HG03095 (cell line): ENCODE measurements around the gene CROCC.
"Not testable (repeated sequence)": the region's sequence is repeated elsewhere in the genome, so short reads cannot be mapped to it uniquely, and the experiment has no call there.

Experiments
- ATAC-seq: cut with Tn5 transposase; IDR thresholded peaks from one replicate; pipeline ENCODE4 v1.9.1; 2021; ENCODE audit warnings: moderate library complexity; ENCODE audit not compliant: unreplicated experiment

Gene CROCC, protein sequence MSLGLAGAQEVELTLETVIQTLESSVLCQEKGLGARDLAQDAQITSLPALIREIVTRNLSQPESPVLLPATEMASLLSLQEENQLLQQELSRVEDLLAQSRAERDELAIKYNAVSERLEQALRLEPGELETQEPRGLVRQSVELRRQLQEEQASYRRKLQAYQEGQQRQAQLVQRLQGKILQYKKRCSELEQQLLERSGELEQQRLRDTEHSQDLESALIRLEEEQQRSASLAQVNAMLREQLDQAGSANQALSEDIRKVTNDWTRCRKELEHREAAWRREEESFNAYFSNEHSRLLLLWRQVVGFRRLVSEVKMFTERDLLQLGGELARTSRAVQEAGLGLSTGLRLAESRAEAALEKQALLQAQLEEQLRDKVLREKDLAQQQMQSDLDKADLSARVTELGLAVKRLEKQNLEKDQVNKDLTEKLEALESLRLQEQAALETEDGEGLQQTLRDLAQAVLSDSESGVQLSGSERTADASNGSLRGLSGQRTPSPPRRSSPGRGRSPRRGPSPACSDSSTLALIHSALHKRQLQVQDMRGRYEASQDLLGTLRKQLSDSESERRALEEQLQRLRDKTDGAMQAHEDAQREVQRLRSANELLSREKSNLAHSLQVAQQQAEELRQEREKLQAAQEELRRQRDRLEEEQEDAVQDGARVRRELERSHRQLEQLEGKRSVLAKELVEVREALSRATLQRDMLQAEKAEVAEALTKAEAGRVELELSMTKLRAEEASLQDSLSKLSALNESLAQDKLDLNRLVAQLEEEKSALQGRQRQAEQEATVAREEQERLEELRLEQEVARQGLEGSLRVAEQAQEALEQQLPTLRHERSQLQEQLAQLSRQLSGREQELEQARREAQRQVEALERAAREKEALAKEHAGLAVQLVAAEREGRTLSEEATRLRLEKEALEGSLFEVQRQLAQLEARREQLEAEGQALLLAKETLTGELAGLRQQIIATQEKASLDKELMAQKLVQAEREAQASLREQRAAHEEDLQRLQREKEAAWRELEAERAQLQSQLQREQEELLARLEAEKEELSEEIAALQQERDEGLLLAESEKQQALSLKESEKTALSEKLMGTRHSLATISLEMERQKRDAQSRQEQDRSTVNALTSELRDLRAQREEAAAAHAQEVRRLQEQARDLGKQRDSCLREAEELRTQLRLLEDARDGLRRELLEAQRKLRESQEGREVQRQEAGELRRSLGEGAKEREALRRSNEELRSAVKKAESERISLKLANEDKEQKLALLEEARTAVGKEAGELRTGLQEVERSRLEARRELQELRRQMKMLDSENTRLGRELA (N-terminal part only)

GRCh38 chr1:16921391-16922185 is at the start of gene CROCC:
CROCC (plus strand) TSS chr1:16921931; CDS start chr1:16922019, 88 bp downstream.
- no peak for ATAC-seq

- not testable (repeated sequence) for ATAC-seq
These were observed 49.3 kb upstream of the CROCC start for GRCh38 chr1:16872152-16873075.

DNA sequence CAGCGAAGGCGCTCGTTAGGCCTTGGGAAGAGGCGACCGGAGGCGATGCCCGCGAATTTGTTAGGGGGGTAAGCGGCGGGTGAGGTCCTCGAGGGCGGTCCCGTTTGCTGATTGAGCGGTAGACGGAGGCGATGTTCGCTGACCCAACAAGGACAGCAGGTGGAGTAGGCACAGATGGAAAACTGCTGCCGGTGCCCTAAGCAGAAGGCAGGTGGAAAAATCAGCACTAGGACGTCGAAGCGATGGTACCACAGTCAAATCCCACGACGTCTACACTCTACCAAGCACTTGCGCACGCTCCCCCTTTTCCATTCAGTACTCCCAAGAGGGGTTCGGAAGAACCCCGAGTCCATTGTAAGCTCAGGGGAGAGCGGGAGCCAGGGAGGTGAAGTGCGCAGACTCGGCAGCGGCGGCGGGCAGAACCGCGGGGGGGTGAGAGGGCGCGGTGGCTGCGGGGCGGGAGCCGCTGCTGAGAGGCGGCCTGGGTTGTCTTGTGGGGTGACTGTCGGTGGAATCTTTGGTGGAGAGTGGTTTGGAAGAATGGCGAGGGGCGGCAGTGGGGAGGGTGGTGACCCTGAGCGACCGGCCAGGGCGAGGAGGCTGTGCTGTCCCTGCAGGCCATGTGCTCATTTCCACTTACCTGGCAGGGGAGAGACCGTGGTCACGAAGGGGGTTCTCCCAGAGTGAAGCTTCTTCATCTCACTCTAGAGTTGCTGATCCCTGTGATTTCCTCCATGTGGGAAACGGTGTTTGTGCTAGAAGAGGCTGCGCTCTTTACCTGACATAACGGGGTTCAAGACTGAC is 48.5 kb upstream of the CROCC start:
- not testable (repeated sequence) for ATAC-seq

DNA sequence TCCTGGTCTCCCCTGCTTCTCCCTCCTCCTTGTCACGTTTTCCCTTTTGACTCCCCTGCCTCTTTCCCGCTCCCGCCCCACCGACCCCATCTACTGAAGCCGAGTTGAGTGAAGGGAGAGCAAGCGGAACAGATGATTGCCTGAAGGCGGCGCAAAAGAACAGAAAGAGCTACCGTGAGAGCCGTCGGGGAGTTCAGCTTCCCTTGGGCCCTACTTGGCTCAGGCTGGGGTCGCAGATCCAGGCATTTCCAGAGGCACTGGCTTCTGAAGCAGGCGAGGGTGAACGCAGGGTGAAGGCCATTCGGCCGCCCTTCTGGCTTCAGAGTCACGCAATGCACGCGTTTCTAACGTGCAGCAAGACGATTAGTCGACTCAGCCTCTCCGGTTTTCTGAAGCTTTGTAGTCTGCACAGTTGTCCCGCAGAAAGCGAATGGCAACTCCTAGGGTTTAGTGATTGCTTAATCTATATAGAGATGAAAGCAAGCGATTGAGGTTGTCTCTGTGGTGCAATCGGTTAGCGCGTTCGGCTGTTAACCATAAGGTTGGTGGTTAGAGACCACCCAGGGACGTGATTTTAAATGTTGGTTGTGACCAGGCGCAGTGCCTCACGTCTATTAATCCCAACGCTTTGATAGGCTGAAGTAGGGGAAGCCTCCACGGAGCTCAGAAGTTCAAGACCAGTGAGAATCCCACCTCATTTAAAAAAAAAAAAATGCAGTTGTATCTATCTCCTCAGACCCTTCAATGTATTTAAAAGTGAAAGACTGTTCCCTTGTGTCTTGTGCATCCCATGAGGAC is 46.6 kb upstream of the CROCC start:
- not testable (repeated sequence) for ATAC-seq

DNA sequence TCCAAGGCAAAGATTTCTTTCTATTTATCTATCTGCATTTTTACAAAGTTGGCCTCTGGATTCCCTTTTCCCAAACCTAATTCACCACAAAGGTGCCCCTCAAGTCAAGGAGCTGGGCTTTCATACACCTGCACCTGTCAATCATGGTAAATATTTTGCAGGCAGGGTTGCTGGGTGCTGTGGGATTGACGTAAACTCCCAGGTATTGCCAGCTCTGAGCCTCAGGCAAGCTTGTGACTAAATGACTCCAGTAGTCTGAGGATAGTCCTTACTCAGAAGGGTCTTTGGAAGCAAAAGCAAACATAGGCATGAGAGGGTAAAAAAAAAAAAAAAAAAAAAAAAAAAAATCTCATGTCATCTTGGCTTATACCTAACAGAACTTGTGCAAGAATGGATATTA is 40.0 kb upstream of the CROCC start:
- ATAC-seq, result not testable (repeated sequence)

DNA sequence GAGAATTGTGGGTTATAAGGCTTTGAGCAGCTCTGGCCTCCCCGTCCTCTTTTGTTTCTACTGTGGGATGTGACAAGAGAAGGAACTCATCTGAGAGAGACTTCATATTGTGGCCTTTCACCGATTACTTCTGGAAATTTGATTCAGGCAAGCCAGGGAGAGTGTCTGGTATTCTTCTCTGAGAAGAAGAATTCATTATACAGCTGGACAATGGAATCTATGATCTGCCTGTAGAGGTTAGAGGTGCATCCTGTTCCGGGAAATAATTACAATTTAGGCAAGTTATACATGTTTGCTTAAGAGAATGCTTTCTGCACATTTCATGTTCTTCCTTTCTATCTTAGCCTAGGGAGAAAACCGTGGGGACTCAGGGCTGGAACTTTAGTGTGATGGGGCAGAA is 38.7 kb upstream of the CROCC start:
- ATAC-seq, result no peak

GRCh38 chr1:16884487-16884886 is 37.2 kb upstream of the CROCC start:
- not testable (repeated sequence) for ATAC-seq

- ATAC-seq, result no peak
These were observed 34.7 kb upstream of the CROCC start for GRCh38 chr1:16886860-16887605.

DNA sequence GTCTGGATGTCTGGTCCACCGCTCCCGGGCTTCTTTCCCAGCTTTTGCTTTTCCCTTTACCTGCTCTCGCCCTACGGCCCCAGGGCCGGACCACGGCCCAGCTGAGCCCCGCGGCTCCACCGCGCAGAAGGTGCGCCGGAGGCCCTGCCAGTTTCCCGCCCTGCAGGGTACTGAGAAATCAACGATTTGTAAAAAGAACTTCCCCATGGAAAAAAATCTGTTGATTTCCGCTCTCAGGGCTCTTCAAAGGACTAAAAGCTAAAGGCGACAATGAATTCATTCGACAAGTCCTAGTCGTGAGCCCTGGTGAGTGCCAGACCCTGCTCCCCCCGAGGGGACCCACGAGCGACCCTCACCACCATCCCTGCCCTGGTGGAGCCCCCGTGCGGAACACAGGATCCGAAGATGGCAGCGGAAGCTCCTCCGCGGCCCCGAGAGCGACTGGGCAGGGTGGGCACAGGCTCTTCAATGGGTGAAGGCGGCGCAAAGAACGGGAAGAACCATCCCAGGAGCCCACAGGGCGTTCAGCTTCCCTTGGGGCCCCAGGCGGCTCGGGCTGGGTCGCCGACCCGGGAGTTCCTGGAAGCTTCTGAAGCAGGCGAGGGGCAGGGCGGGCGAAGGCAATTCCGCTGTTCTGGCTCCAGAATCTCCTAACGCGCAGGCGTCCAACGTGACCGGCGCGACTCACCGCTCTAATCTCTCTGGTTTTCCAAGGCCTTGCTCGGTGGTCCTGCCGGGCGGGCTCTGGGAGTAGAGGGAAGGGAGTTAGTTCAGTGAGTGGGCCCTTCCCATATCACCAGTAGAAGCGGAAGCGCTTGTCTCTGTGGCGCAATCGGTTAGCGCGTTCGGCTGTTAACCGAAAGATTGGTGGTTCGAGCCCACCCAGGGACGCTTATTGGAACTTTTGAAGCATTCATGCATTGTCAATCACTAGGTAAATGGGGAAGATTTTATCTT is 32.6 kb upstream of the CROCC start:
- ATAC-seq, result no peak

DNA sequence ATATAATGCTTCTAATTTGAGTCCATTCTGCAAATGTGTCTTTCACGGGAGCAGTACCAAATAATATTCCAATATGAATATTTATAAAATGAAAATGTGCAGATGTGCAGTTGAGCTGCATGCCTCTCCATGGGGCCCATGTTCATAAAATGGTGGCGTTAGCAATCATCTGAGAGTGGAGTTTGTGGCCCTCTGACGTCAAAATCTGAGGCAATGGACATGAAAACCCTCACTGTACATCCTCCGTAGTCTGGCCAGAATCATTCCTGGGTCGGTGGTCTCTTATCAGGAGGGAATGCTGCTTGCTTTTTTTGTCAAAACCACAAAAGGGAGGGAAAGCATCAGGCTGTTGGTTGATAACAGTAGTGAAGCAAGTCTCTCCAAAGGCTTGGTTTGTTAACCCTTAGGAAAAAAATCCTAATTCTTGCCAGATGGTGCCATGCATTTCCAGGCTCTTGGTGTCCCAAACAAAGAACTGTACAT is 31.2 kb upstream of the CROCC start:
- ATAC-seq, result not testable (repeated sequence)

- ATAC-seq, result not testable (repeated sequence)
These were observed 30.7 kb upstream of the CROCC start for GRCh38 chr1:16891057-16891456.

- ATAC-seq, result not testable (repeated sequence)
These were observed 28.7 kb upstream of the CROCC start for GRCh38 chr1:16892978-16893525.

DNA sequence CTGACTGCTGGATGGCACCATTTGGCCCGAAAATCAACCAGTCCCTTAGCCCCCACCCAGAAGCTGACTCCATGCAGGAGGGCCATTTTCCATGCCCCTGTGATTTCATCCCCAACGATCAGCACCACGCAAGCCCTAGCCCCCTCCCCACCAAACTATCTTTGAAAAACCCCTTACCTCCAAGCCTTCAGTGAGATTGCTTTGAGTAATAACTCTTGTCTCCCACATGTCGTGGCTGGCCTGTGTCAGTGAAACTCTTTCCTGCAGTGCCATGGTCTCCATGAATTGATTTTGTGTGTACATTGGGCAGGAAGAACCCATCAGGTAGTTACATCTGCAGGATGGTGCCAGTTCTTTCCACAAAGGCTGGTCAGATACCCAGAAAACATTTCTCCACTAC is 27.9 kb upstream of the CROCC start:
- ATAC-seq, result not testable (repeated sequence)

DNA sequence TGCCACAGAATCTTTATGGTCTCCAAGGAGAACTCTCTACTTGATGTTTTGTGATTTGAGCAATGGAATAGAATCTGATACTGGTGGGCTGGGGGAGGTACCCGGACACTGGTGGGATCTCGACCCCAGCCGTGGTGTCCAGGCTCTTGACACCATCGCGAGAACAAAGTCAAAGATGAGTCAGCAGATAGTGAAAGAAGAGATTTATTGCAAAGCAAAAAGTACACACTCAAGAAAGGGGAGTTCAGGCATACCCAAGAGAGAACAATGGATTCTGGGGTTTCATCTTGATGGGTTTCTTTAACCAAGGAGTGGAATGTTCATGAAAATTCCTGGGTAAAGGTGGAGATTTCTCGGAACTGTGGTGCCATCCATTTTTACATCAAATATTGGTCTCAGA is 27.4 kb upstream of the CROCC start:
- ATAC-seq, result not testable (repeated sequence)

GRCh38 chr1:16895233-16895597 is 26.5 kb upstream of the CROCC start:
- not testable (repeated sequence) for ATAC-seq
